K562 (cell line): ENCODE results near the gene KAT7. TPM values are rescaled to one million over a fixed set of nuclear protein-coding genes. Genes with fewer than 3 reads are reported as not detected.

Experiments
- CEBPG ChIP-seq, 3 experiments: fragments of 200-800 bp in 1 of 3; sonication (Bioruptor generic) in 1 of 3; sonication (generic) in 1 of 3; formaldehyde crosslinking in 1 of 3; IDR thresholded peaks in 2 of 3; conservative IDR thresholded peaks in 1 of 3; 2 replicates each; pipeline versions ENCODE4 v1.6.1 to v1.8.0; 2016 to 2022; ENCODE audit warnings: missing compliant biosample characterization in 2 of 3, missing genetic modification characterization in 2 of 3, mild to moderate bottlenecking in 1 of 3, missing genetic modification reagents in 1 of 3
- CREBBP ChIP-seq: IDR thresholded peaks from one replicate; pipeline ENCODE4 v1.6.1; 2012; ENCODE audit warnings: low read depth, mild to moderate bottlenecking, control low read depth, inconsistent platforms, low read length
- GATA2 ChIP-seq: sonication (generic); formaldehyde crosslinking; IDR thresholded peaks from 2 replicates; pipeline ENCODE4 v1.4.0; 2020; ENCODE audit warnings: mild to moderate bottlenecking, missing genetic modification reagents
- GTF2A2 ChIP-seq: IDR thresholded peaks from 2 replicates; pipeline ENCODE4 v1.6.1; 2016; ENCODE audit warnings: mild to moderate bottlenecking, missing genetic modification characterization, missing compliant biosample characterization
- HDAC1 ChIP-seq, 2 experiments: fragments of 450-650 bp; IDR thresholded peaks; 2 replicates each; pipeline ENCODE4 v1.6.1; 2016 to 2017; ENCODE audit warnings: inconsistent platforms in 1 of 2, mild to moderate bottlenecking in 1 of 2, moderate library complexity in 1 of 2
- JUNB ChIP-seq: fragments of 450-650 bp; formaldehyde crosslinking; conservative IDR thresholded peaks from 2 replicates; pipeline ENCODE4 v1.4.0; 2020; ENCODE audit warnings: mild to moderate bottlenecking
- KLF16 ChIP-seq: IDR thresholded peaks from 2 replicates; pipeline ENCODE4 v1.6.1; 2016; ENCODE audit warnings: antibody characterized with exemption
- L3MBTL2 ChIP-seq: fragments of 450-650 bp; IDR thresholded peaks from 2 replicates; pipeline ENCODE4 v1.6.1; 2016; ENCODE audit warnings: mild to moderate bottlenecking, moderate library complexity
- MNT ChIP-seq, 2 experiments: fragments of 450-650 bp; conservative IDR thresholded peaks; 2 replicates each; pipeline ENCODE4 v1.6.1; 2017; ENCODE audit warnings: mild to moderate bottlenecking in 2 of 2, moderate library complexity in 2 of 2
- MYNN ChIP-seq, 2 experiments: sonication (generic); formaldehyde crosslinking in 1 of 2; IDR thresholded peaks; 2 replicates each; pipeline versions ENCODE4 v1.5.0 to v1.6.1; 2016 to 2020; ENCODE audit warnings: antibody characterized with exemption in 1 of 2, missing genetic modification reagents in 1 of 2
- NFYB ChIP-seq: IDR thresholded peaks from 2 replicates; pipeline ENCODE4 v1.6.1; 2011; ENCODE audit warnings: mild to moderate bottlenecking, moderate library complexity; ENCODE audit not compliant: insufficient read length; ENCODE audit errors: extremely low read depth
- POLR2G ChIP-seq: fragments of 200-400 bp; formaldehyde crosslinking; IDR thresholded peaks from 2 replicates; pipeline ENCODE4 v1.6.1; 2017; ENCODE audit warnings: low read depth, mild to moderate bottlenecking, antibody characterized with exemption, low read length, moderate library complexity
- POLR3A ChIP-seq: IDR thresholded peaks from 2 replicates; pipeline ENCODE4 v1.6.1; 2011; ENCODE audit warnings: borderline replicate concordance, mild to moderate bottlenecking, moderate library complexity; ENCODE audit not compliant: insufficient read length, insufficient read depth; ENCODE audit errors: extremely low read depth
- POU5F1 ChIP-seq: fragments of 150-350 bp; IDR thresholded peaks from 2 replicates; pipeline ENCODE4 v1.6.1; 2014; ENCODE audit warnings: borderline replicate concordance, low read length, low read depth, mild to moderate bottlenecking; ENCODE audit not compliant: partially characterized antibody
- RAD21 ChIP-seq, 2 experiments: fragments of 250-450 bp in 1 of 2; fragments of 450-650 bp in 1 of 2; sonication (Bioruptor Pico) in 1 of 2; formaldehyde crosslinking in 1 of 2; IDR thresholded peaks in 1 of 2; conservative IDR thresholded peaks in 1 of 2; 2 replicates each; pipeline versions ENCODE4 v1.4.0 to v1.8.0; 2020 to 2022; ENCODE audit warnings: mild to moderate bottlenecking in 2 of 2, moderate library complexity in 1 of 2
- RCOR1 ChIP-seq, 2 experiments: IDR thresholded peaks; 2 replicates each; pipeline ENCODE4 v1.6.1; 2012; ENCODE audit warnings: low read depth in 2 of 2, low read length in 2 of 2, borderline replicate concordance in 1 of 2, improper control_type of control experiment in 1 of 2
- RUNX1 ChIP-seq: sonication (generic); IDR thresholded peaks from 2 replicates; pipeline ENCODE4 v1.6.1; 2016; ENCODE audit warnings: antibody characterized with exemption, low read depth
- SAFB ChIP-seq: fragments of 200-400 bp; formaldehyde crosslinking; IDR thresholded peaks from 2 replicates; pipeline ENCODE4 v1.6.1; 2017; ENCODE audit warnings: low read depth, low read length, borderline replicate concordance
- SAP30 ChIP-seq: fragments of 200-600 bp; sonication (generic); IDR thresholded peaks from 2 replicates; pipeline ENCODE4 v1.6.1; 2012; ENCODE audit warnings: borderline replicate concordance, low read depth, mild to moderate bottlenecking, moderate library complexity, low read length, control low read depth, inconsistent platforms; ENCODE audit not compliant: insufficient read depth, poor library complexity, severe bottlenecking
- SETDB1 ChIP-seq: IDR thresholded peaks from one replicate; pipeline ENCODE4 v1.6.1; 2012; ENCODE audit warnings: low read length, control low read depth, inconsistent platforms
- SMARCB1 ChIP-seq: IDR thresholded peaks from 2 replicates; pipeline ENCODE4 v1.6.1; 2011; ENCODE audit warnings: improper control_type of control experiment, low read depth; ENCODE audit not compliant: insufficient read length
- SREBF1 ChIP-seq: fragments of 150-350 bp; IDR thresholded peaks from 2 replicates; pipeline ENCODE4 v1.6.1; 2014; ENCODE audit warnings: antibody characterized with exemption, low read depth, low read length, borderline replicate concordance
- TAL1 ChIP-seq: fragments of 450-650 bp; IDR thresholded peaks from 2 replicates; pipeline ENCODE4 v1.6.1; 2016; ENCODE audit warnings: mild to moderate bottlenecking
- TBL1XR1 ChIP-seq, 2 experiments: IDR thresholded peaks; 2 replicates each; pipeline ENCODE4 v1.6.1; 2012; ENCODE audit warnings: improper control_type of control experiment in 2 of 2, low read length in 2 of 2, mild to moderate bottlenecking in 1 of 2
- ZNF589 ChIP-seq: fragments of 200-800 bp; sonication (Bioruptor generic); IDR thresholded peaks from 2 replicates; pipeline ENCODE4 v1.6.1; 2016; ENCODE audit warnings: low read depth, missing genetic modification characterization, missing compliant biosample characterization
- ZNF740 ChIP-seq, 3 experiments: fragments of 200-800 bp in 1 of 3; sonication (Bioruptor generic) in 1 of 3; sonication (generic) in 1 of 3; formaldehyde crosslinking in 1 of 3; IDR thresholded peaks; 2 replicates each; pipeline versions ENCODE4 v1.6.1 to v1.8.0; 2016 to 2022; ENCODE audit warnings: mild to moderate bottlenecking in 2 of 3, missing compliant biosample characterization in 2 of 3, missing genetic modification characterization in 2 of 3, missing genetic modification reagents in 1 of 3
- polyA plus RNA-seq, 8 experiments: library from polyadenylated mRNA; depleted of rRNA in 4 of 8; stranded (reverse) in 5 of 8; unstranded in 3 of 8; fragments of >200 nt; fragmentation: Nextera tagmentation in 2 of 8; fragmentation: Illumina TruSeq in 1 of 8; extraction: Ambion mirVana in 2 of 8; extraction: Trizol in 1 of 8; gene quantifications; 2 replicates each; pipeline versions ENCODE4 v1.2.1 to v1.2.3, GENCODE V29; 2011 to 2014; ENCODE audit warnings: inconsistent platforms in 1 of 8, missing spikeins in 1 of 8
- total RNA-seq, 7 experiments: library from RNA; depleted of rRNA in 6 of 7; stranded (reverse); fragments of >200 nt in 6 of 7; fragmentation: Illumina TruSeq in 2 of 7; extraction: Trizol in 2 of 7; gene quantifications; 2 replicates each; pipeline versions ENCODE4 v1.2.1 to v1.2.3, GENCODE V29; 2011 to 2021; ENCODE audit warnings: low replicate concordance in 1 of 7

KAT7 gene
- total and polyA plus RNA-seq, 9 of the 15 experiments (the other 6 are each of a cell fraction or from before 2014, with no cell fraction given), result 10.8 to 57.3 (median 34.8) TPM

- TF ChIP-seq MNT (conservative IDR thresholded peaks at IDR 0.05), result 0 out of 4 replicates have a peak, but pooled peaks of 1 of the 2 experiments have one; percentile 14
- no peak for TF ChIP-seq MYNN (IDR thresholded peaks at IDR 0.05)
- TF ChIP-seq MYNN (CRISPR knock-in tag; IDR thresholded peaks at IDR 0.05), result no peak
- TF ChIP-seq SETDB1, result no peak
- no peak for TF ChIP-seq CEBPG (CRISPR knock-in tag; IDR thresholded peaks at IDR 0.05)
- TF ChIP-seq CEBPG (tag; conservative IDR thresholded peaks at IDR 0.05 in 1 of 2, IDR thresholded peaks at IDR 0.05 in 1 of 2), result peak; percentile 62 to 85; a peak in 3 of 4 replicates
- TF ChIP-seq HDAC1 (IDR thresholded peaks at IDR 0.05), result peak in 1 of 2 experiments; percentile 56; a peak in 2 of 4 replicates
- no peak for TF ChIP-seq ZNF740 (CRISPR knock-in tag; IDR thresholded peaks at IDR 0.05)
- TF ChIP-seq ZNF740 (tag; IDR thresholded peaks at IDR 0.05), result no peak
- no peak for TF ChIP-seq L3MBTL2
- TF ChIP-seq SAP30, result no peak
- TF ChIP-seq ZNF589 (CRISPR knock-in tag), result 0 out of 2 replicates have a peak, but pooled peaks have one; percentile 29
- no peak for TF ChIP-seq KLF16
- no peak for TF ChIP-seq SREBF1
- TF ChIP-seq TAL1, result no peak
- no peak for TF ChIP-seq CREBBP
- no peak for TF ChIP-seq GATA2 (CRISPR knock-in tag)
- TF ChIP-seq RAD21 (CRISPR knock-in tag; conservative IDR thresholded peaks at IDR 0.05 in 1 of 2, IDR thresholded peaks at IDR 0.05 in 1 of 2), result peak in 1 of 2 experiments; percentile 21; a peak in 2 of 4 replicates
- no peak for TF ChIP-seq POU5F1
- no peak for TF ChIP-seq SAFB
- TF ChIP-seq POLR2G, result no peak
- TF ChIP-seq RCOR1 (IDR thresholded peaks at IDR 0.05; ENCODE audit: borderline replicate concordance in 1 of 2, low read depth in 2 of 2, low read length in 2 of 2), result peak; percentile 83 to 93
- TF ChIP-seq POLR3A, result no peak
- TF ChIP-seq NFYB, result no peak
- TF ChIP-seq RUNX1, result no peak
- peak in 1 of 2 experiments; percentile 76; a peak in 2 of 4 replicates for TF ChIP-seq TBL1XR1 (IDR thresholded peaks at IDR 0.05; ENCODE audit: low read length in 2 of 2)
- TF ChIP-seq SMARCB1, result no peak
- no peak for TF ChIP-seq JUNB (CRISPR knock-in tag)
- TF ChIP-seq GTF2A2 (tag), result no peak
Measured at GRCh38 chr17:49742166-49742638, 46.3 kb upstream of the KAT7 start (continued).
